Testis (tissue), 2 donors: ENCODE results near the gene NOC2L.

Experiments used
- CTCF ChIP-seq, 3 experiments: fragments of 450-650 bp in 2 of 3; fragments of 200-600 bp in 1 of 3; sonication (generic) in 1 of 3; IDR thresholded peaks; one replicate each; pipeline ENCODE4 v1.5.1; 2016 to 2019; ENCODE audit warnings: antibody characterized with exemption in 3 of 3, mild to moderate bottlenecking in 2 of 3, moderate library complexity in 1 of 3
- POLR2A ChIP-seq: fragments of 450-650 bp; IDR thresholded peaks from one replicate; pipeline ENCODE4 v1.6.1; 2017; ENCODE audit warnings: antibody characterized with exemption, mild to moderate bottlenecking, moderate library complexity

GRCh38 chr1:944341-945325, 14.4 kb downstream of the NOC2L start:
- TF ChIP-seq CTCF (IDR thresholded peaks at IDR 0.05) = no peak
- no peak for TF ChIP-seq POLR2A
